Measurements from ENCODE around the gene TNFSF8.

TNFSF8 gene

GRCh38 chr9:114880291-114880745 is 50.1 kb downstream of the TNFSF8 start:
- DNase-seq (ENCODE audit: low read depth): no peak
- no peak for TF ChIP-seq CTCF (conservative IDR thresholded peaks at IDR 0.05; ENCODE audit: low read length)
- H3K4me3 ChIP-seq (ENCODE audit: low read length): no peak overlapping the region

DNA sequence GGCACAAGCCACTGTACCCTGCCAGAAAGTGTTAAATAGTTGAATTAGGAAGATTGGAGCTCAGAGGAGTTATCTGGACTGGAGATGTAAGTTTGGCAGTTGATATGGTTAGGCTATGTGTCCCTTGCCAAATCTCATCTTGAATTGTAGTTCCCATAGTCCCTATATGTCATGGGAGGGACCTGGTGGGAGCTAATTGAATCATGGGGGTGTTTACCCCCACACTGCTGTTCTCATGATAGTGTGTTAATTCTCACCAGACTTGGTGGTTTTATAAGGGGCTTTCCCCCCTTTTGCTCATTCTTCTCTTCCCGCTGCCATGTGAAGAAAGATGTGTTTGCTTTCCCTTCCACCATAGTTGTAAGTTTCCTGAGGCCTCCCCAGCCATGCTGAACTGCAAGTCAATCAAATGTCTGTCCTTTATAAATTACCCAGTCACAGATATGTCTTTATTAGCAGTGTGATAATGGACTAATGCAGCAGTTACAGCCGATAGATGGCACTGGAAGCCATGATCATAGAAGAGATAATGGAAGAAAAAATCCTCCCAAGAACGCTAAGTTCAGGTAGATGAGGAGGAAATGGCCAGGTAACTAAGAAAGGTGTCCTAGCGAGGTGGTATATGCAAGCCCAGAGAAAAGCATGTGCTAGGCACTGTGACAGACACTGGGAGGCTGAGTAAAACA is 51.4 kb downstream of the TNFSF8 start:
- TF ChIP-seq CTCF (conservative IDR thresholded peaks at IDR 0.05; ENCODE audit: low read length): no peak
- no peak for DNase-seq (ENCODE audit: low read depth)
- no peak overlapping the region for H3K4me3 ChIP-seq (ENCODE audit: low read length)

DNA sequence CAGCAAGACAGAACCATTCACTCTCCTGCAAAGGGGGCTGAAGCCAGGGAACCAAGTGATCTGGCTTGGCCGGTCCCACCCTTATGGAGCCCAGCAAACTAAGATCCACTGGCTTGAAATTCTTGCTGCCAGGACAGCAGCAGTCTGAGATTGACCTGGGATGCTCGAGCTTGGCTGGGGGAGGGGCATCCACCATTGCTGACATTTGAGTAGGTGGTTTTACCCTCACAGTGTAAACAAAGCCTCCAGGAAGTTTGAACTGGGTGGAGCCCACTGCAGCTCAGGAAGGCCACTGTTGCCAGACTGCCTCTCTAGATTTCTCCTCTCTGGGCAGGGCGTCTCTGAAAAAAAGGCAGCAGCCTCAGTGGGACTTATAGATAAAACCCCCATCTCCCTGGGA is 60.5 kb downstream of the TNFSF8 start:
- H3K4me3 ChIP-seq (ENCODE audit: low read length): no peak overlapping the region
- no peak for TF ChIP-seq CTCF (conservative IDR thresholded peaks at IDR 0.05; ENCODE audit: low read length)
- no peak for DNase-seq (ENCODE audit: low read depth)

- no peak for TF ChIP-seq CTCF (conservative IDR thresholded peaks at IDR 0.05; ENCODE audit: low read length)
- DNase-seq (ENCODE audit: low read depth): no peak
- no peak overlapping the region for H3K4me3 ChIP-seq (ENCODE audit: low read length)
Measured at GRCh38 chr9:114869378-114869777, 61.0 kb downstream of the TNFSF8 start.

GRCh38 chr9:114867327-114867726 is 63.1 kb downstream of the TNFSF8 start:
- no peak for DNase-seq (ENCODE audit: low read depth)
- no peak overlapping the region for H3K4me3 ChIP-seq (ENCODE audit: low read length)
- TF ChIP-seq CTCF (conservative IDR thresholded peaks at IDR 0.05; ENCODE audit: low read length): no peak

DNA sequence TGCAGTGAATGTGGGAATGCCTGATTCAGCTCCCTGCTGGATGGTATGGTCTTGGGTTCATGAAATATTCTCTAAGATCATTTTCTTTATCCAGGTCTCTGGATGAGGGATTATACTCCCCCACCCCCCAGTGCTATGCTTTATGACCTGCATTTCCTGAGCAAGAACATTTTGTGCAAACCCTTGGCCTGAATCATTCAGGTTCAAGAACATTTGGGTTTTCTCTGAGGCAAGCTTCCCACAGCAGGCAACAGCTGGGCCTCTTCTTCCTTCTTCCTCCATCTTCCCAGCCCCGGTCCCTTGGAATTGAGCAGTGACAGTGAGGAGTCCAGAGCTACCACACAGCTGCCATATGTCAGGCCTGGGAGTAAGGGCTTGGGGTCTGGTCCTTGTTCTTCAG is 65.9 kb downstream of the TNFSF8 start:
- no peak for DNase-seq (ENCODE audit: low read depth)
- H3K4me3 ChIP-seq (ENCODE audit: low read length): no peak overlapping the region
- TF ChIP-seq CTCF (conservative IDR thresholded peaks at IDR 0.05; ENCODE audit: low read length): no peak

- TF ChIP-seq CTCF (conservative IDR thresholded peaks at IDR 0.05; ENCODE audit: low read length): no peak
- DNase-seq (ENCODE audit: low read depth): no peak
- no peak overlapping the region for H3K4me3 ChIP-seq (ENCODE audit: low read length)
Measured at GRCh38 chr9:114861922-114862605, 68.3 kb downstream of the TNFSF8 start.

Data from AG10803 (cell line).